ENCODE measurements around the gene SHISA8. TPM values are rescaled to one million over a fixed set of nuclear protein-coding genes. Genes with fewer than 3 reads are reported as not detected.

The SHISA8 gene
- total RNA-seq, 1 donor from 2014 or later = not detected

DNA sequence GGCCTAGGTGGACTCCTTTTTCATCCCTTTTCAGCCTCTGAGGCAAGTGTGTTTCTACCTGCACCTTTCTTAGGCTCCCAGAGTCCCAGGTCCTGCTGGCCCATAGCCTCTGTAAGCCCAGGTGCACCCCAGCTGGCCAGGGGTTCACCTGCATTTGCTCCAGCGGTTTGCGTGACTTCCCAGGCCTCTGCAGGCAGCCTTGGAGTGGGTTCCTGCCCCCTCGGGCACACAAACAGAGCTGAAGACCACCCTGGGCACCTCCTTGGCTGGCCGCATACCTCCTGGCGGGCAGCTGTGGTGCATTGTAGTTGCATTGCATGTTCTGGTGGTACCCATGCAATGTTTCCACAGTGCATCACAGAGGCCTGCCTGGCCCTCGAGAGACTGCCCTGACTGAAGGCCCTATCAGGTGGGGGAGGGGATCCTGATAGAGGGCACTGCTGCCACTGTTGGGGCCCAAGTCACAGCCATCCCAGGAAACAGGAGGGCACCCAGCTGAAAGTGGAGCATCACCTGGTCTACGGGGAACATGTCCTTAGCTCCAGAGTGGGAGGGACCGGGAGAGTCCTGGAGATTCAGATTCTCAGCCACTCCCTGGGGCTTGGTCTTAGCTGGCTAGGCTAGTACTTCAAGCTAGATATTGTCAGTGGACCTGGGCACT, 14.1 kb downstream of the SHISA8 start:
- H3K36me3 Mint-ChIP-seq = peaks cover 28% of the 10 kb centered on the region
- H3F3A ChIP-seq (ENCODE audit: low read depth) = no peaks in the 10 kb centered on the region

GRCh38 chr22:41899992-41900651, 14.8 kb downstream of the SHISA8 start:
- H3K27me3 Mint-ChIP-seq (ENCODE audit: insufficient read depth, low read depth) = peaks cover 10% of the 10 kb centered on the region
- no peak for DNase-seq (ENCODE audit: low spot score)
- H4K20me1 ChIP-seq (ENCODE audit: low read depth) = peaks cover 25% of the 10 kb centered on the region
- H3K79me2 ChIP-seq (ENCODE audit: low read depth) = no peaks in the 10 kb centered on the region
- H3K36me3 Mint-ChIP-seq = peaks cover 26% of the 10 kb centered on the region
- no peak overlapping the region for H2AFZ ChIP-seq (replicated peaks)
- no peaks in the 10 kb centered on the region for H3K9me3 Mint-ChIP-seq
- no peaks in the 10 kb centered on the region for H3F3A ChIP-seq (ENCODE audit: low read depth)
- no peak overlapping the region for H3K9ac ChIP-seq
- no peak overlapping the region for H3K27ac Mint-ChIP-seq
- no peaks in the 10 kb centered on the region for H3K27me3 ChIP-seq
- H3K4me3 Mint-ChIP-seq = no peak overlapping the region
- H3K36me3 ChIP-seq = no peaks in the 10 kb centered on the region
- H3K4me1 ChIP-seq = no peaks in the 10 kb centered on the region
- H3K9me3 ChIP-seq (ENCODE audit: low read depth) = no peaks in the 10 kb centered on the region
- H3K4me2 ChIP-seq = no peak overlapping the region
- no peak overlapping the region for H3K4me3 ChIP-seq
- TF ChIP-seq, protein P1, sequence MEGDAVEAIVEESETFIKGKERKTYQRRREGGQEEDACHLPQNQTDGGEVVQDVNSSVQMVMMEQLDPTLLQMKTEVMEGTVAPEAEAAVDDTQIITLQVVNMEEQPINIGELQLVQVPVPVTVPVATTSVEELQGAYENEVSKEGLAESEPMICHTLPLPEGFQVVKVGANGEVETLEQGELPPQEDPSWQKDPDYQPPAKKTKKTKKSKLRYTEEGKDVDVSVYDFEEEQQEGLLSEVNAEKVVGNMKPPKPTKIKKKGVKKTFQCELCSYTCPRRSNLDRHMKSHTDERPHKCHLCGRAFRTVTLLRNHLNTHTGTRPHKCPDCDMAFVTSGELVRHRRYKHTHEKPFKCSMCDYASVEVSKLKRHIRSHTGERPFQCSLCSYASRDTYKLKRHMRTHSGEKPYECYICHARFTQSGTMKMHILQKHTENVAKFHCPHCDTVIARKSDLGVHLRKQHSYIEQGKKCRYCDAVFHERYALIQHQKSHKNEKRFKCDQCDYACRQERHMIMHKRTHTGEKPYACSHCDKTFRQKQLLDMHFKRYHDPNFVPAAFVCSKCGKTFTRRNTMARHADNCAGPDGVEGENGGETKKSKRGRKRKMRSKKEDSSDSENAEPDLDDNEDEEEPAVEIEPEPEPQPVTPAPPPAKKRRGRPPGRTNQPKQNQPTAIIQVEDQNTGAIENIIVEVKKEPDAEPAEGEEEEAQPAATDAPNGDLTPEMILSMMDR (IDR thresholded peaks at IDR 0.05) = no peak
- TF ChIP-seq EZH2phosphoT487 (IDR thresholded peaks at IDR 0.05) (no peak), EZH2 (IDR thresholded peaks at IDR 0.05) (no peak)
- no peak overlapping the region for H3K27ac ChIP-seq
- no peaks in the 10 kb centered on the region for H3K4me1 Mint-ChIP-seq

More for the DNA sequence above, 14.1 kb downstream of the SHISA8 start:
- H3K4me3 Mint-ChIP-seq = no peak overlapping the region
- peaks cover 10% of the 10 kb centered on the region for H3K27me3 Mint-ChIP-seq (ENCODE audit: insufficient read depth, low read depth)
- Histone ChIP-seq H3K4me3 (no peak overlapping the region), H3K4me2 (no peak overlapping the region), H4K20me1 (ENCODE audit: low read depth) (peaks cover 30% of the 10 kb centered on the region), H3K27ac (no peak overlapping the region), H3K9me3 (ENCODE audit: low read depth) (no peaks in the 10 kb centered on the region), H3K9ac (no peak overlapping the region), H2AFZ (replicated peaks) (no peak overlapping the region), H3K27me3 (no peaks in the 10 kb centered on the region), H3K79me2 (ENCODE audit: low read depth) (no peaks in the 10 kb centered on the region), H3K4me1 (no peaks in the 10 kb centered on the region), H3K36me3 (no peaks in the 10 kb centered on the region)
- no peaks in the 10 kb centered on the region for H3K4me1 Mint-ChIP-seq
- H3K9me3 Mint-ChIP-seq = no peaks in the 10 kb centered on the region
- TF ChIP-seq EZH2 (IDR thresholded peaks at IDR 0.05) = no peak
- TF ChIP-seq, protein P1 (IDR thresholded peaks at IDR 0.05) = no peak
- no peak for TF ChIP-seq EZH2phosphoT487 (IDR thresholded peaks at IDR 0.05)
- no peak overlapping the region for H3K27ac Mint-ChIP-seq
- DNase-seq (ENCODE audit: low spot score) = no peak

DNA sequence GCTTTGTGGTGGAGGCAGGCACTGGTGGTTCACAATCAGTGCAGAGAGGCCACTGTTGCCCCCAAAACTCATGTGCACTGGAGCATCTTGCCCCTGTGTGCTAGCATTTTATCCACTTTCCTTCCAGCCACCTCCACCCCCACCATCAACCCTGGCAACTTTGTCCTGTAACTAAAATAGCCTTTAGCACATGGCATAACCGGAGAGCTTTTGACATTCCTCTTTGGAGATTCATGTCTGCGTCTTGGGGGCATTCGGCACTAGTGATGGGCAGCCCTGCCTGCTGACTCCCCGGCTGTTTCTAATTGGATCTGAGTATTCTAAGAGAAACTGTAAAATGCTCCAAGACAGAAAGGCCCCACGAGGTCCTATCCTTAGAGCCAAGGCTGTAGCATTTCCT, 15.8 kb downstream of the SHISA8 start:
- no peaks in the 10 kb centered on the region for H3K36me3 ChIP-seq
- H3K4me3 Mint-ChIP-seq = no peak overlapping the region

More for the DNA sequence above, 15.8 kb downstream of the SHISA8 start:
- no peaks in the 10 kb centered on the region for H3K9me3 Mint-ChIP-seq
- H3K4me1 ChIP-seq = no peaks in the 10 kb centered on the region
- no peaks in the 10 kb centered on the region for H3K27me3 ChIP-seq
- H3K79me2 ChIP-seq (ENCODE audit: low read depth) = no peaks in the 10 kb centered on the region
- TF ChIP-seq EZH2 (IDR thresholded peaks at IDR 0.05) (no peak), EZH2phosphoT487 (IDR thresholded peaks at IDR 0.05) (no peak)
- TF ChIP-seq, protein P1 (IDR thresholded peaks at IDR 0.05) = no peak
- no peak overlapping the region for H3K4me2 ChIP-seq
- no peak overlapping the region for H2AFZ ChIP-seq (replicated peaks)
- H3K27ac Mint-ChIP-seq = no peak overlapping the region
- H3K36me3 Mint-ChIP-seq = peaks cover 26% of the 10 kb centered on the region
- peaks cover 18% of the 10 kb centered on the region for H4K20me1 ChIP-seq (ENCODE audit: low read depth)
- peaks cover 9% of the 10 kb centered on the region for H3K27me3 Mint-ChIP-seq (ENCODE audit: insufficient read depth, low read depth)
- H3K9ac ChIP-seq = no peak overlapping the region
- no peaks in the 10 kb centered on the region for H3F3A ChIP-seq (ENCODE audit: low read depth)
- DNase-seq (ENCODE audit: low spot score) = no peak
- no peak overlapping the region for H3K4me3 ChIP-seq
- no peaks in the 10 kb centered on the region for H3K4me1 Mint-ChIP-seq
- no peak overlapping the region for H3K27ac ChIP-seq
- no peaks in the 10 kb centered on the region for H3K9me3 ChIP-seq (ENCODE audit: low read depth)
